Activated T-cell treated with anti-CD3 and anti-CD28 coated beads for 24 hours (primary cell): ENCODE results near the gene EFNA3.
A peak's percentile ranks its signal among the peaks of the same experiment; 100 is the strongest.

Source experiments
- DNase-seq: peaks from one replicate; pipeline ENCODE4 v3.0.0-alpha.2; 2020; ENCODE audit warnings: low read depth

The EFNA3 gene

DNA sequence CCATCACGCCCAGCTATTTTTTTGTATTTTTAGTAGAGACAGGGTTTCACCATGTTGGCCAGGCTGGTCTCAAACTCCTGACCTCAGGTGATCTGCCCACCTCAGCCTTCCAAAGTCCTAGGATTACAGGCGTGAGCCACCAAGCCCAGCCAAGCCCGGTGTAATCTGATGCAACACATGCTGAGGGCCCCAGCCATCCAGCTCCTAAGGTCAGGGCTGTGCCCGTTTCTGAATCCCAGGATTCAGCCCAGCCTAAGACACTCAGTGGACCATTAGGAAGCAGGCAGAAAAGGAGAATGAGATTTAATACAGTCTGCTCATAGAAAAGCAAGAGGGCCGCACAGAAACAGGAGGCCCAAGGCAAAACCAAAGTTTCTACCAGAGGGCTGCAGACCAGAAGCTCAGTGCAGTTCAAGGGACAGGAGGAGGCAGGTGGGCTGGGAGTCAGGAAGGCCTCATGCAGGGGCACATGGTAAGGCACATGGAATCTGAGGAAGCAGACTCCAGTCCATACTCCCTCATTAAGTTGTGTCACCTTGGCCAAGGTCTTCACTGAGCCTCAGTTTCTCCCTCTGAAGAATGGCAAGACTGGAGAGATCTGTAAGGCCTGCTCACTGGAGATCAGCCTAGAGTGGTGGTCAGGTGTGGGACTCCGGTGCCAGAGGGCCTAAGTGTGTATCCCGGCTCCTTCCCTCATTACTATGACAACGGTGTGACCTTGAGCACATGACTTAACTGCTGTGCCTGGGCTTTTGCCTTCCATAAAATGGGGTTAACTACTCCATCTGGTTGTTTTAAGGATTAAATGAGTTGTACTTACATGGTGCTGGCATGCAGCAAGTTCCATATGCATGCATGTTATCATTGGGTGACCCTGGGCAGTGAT lies 29.9 kb upstream of the EFNA3 start:
- DNase-seq = no peak

DNA sequence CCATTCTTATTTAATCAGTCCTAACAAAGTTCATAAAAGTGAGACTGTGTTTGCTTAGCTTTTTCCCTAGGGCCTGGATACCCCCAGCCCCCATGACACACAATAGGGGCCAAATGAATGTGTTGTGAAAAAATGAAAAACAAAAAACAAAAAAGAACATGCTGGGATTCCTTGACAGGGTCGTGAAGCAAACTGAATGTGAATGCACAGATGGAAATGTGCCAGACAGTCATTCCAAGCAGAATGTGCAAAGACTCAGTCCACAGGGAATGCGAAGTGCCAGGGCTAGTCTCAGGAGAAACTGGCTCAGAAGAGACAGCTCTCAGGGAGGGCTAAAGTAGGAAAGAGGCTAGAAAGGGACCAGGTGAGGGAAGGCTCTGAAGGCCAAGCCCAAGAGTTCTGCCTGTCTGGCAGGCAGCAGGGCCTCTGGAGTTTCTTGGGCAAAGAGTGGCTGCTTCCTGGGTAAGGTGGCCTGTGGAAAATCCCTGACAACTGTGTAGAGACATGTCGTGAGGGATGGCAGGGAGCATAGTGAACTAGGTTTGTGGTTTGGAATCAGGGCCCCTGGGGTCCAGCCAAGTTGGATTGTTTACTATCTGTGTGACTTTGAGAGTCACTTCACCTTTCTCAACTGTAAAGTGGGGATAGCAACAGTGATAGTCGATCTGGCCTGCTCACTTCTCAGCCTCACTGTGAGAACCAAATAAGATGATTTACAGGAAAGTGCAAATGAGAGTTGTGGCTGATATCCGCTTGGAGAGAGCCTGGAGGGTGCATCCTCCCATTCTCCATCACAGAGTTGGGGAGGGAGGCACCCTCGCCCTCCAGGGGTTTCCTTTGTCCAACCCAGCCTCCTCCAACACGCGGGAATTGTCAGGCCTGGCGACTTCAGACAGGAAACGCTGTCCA lies 28.7 kb upstream of the EFNA3 start:
- DNase-seq = no peak

- DNase-seq = peak; percentile 73
Observed at GRCh38 chr1:155050560-155051341, 27.9 kb upstream of the EFNA3 start, which contains the start of gene ADAM15. ADAM15 (plus strand) TSS chr1:155051316; CDS start chr1:155051387, 71 bp downstream.

DNA sequence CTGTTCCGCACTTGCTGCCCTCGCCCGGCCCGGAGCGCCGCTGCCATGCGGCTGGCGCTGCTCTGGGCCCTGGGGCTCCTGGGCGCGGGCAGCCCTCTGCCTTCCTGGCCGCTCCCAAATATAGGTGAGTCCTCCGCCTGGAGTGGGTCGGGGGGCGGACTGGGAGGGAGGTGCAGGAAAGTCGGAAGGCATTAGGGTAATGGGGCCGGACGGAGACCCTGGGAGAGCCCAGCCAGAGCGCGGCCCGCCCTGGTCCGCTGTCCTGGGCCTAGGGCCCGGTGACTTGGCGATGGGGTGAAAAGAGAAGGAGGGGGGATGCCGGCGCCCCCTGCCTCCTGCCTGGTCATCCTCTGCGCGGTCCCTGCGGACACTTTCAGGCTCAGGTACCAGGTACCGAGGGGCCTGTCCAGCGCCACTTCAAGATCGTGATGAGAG lies 27.3 kb upstream of the EFNA3 start:
- DNase-seq = no peak

- DNase-seq = peak; percentile 12
Observed at GRCh38 chr1:155051777-155052398, 26.7 kb upstream of the EFNA3 start.

GRCh38 chr1:155052439-155053395 lies 25.9 kb upstream of the EFNA3 start:
- DNase-seq = no peak

DNA sequence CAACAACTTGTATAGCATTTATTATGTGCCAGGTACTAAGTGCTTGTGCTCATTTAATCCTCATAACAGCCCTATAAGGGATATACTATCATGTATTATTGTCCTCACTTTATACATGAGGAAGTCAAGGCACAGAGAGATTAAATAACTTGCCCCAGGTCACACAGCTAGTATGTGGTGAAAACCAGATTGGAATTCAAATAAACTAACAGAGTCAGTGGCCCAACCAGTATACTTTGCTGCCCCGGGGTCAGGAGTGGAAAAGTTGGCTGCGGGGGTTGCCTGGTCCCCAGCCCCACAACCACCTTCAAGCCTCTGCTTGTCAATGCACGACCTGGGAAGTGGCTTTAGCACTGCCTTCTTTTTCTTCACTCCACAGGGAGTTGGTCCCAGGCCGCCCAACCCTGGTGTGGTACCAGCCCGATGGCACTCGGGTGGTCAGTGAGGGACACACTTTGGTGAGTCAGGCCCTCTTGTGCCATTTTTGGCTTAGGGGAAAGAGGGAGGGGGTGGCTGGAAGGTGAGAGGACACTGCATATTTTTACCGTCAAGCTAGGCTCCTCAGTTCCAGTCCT lies 25.0 kb upstream of the EFNA3 start:
- no peak for DNase-seq

- no peak for DNase-seq
Observed at GRCh38 chr1:155057104-155057503, 21.5 kb upstream of the EFNA3 start.

- DNase-seq = no peak
Observed at GRCh38 chr1:155057788-155058211, 20.8 kb upstream of the EFNA3 start.

DNA sequence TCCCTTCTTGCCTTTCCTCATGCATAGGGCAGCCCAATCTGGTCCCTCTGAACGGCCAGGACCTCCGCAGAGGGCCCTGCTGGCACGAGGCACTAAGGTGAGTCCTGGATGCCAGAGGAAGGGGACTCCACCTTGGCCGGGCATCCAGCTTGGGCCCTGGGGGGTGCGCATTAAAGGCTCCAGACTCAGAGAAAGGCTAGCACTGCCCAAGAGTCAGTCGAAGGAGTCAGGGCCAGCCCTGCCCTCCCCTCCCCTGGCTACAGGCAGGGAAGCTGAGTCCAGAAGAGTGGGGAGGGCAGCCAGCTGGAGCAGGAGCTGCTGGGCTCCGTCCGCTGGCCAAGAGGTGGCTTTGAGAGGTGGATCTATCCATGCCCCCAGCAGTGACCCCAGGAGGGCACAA lies 17.9 kb upstream of the EFNA3 start:
- DNase-seq = no peak

DNA sequence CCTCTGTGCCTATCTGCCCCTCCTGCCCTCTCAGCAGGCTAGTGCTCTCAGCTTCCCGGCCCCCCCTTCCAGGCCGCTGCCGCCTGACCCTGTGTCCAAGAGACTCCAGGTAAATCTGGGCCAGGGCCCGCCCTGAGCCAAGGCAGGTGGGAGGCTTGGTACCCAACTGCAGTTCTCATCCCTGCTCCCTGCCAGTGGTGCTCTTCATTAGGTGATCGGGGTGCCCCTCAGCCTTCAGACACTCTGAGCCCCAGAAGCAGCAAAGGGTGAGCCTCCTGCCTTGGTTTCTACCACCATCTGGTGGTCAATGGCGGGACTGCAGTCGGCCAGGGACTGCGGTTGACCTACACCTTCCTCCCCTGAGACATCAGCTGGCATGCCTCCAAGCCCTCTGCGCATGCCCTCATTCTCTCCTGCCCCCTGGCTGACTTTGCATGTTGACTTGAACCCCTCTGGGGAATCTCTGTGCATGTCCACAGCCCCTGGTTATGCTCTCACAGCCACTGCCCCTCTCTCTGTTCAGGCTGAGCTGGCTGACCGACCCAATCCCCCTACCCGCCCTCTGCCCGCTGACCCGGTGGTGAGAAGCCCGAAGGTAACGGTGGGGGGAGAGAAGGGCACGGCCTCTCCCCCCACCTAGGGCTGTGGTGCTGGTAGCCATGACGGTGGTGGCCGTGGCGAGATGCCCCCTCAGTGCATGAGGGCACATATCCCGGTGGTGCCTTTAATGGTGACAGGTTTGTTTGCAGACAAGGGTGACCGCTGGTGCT lies 17.1 kb upstream of the EFNA3 start:
- peak; percentile 93 for DNase-seq

DNA sequence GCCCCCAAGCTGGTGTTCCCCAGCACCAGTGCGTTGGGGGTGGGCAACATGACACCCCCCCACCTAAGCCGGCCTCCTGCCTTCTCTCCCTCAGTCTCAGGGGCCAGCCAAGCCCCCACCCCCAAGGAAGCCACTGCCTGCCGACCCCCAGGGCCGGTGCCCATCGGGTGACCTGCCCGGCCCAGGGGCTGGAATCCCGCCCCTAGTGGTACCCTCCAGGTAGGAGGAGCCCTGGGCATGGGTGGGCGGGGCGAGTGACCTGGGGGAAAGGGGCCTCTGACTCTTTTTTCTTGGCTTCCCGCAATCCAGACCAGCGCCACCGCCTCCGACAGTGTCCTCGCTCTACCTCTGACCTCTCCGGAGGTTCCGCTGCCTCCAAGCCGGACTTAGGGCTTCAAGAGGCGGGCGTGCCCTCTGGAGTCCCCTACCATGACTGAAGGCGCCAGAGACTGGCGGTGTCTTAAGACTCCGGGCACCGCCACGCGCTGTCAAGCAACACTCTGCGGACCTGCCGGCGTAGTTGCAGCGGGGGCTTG lies 16.4 kb upstream of the EFNA3 start:
- DNase-seq = no peak

GRCh38 chr1:155062702-155063411 lies 15.8 kb upstream of the EFNA3 start:
- peak; percentile 62 for DNase-seq

DNA sequence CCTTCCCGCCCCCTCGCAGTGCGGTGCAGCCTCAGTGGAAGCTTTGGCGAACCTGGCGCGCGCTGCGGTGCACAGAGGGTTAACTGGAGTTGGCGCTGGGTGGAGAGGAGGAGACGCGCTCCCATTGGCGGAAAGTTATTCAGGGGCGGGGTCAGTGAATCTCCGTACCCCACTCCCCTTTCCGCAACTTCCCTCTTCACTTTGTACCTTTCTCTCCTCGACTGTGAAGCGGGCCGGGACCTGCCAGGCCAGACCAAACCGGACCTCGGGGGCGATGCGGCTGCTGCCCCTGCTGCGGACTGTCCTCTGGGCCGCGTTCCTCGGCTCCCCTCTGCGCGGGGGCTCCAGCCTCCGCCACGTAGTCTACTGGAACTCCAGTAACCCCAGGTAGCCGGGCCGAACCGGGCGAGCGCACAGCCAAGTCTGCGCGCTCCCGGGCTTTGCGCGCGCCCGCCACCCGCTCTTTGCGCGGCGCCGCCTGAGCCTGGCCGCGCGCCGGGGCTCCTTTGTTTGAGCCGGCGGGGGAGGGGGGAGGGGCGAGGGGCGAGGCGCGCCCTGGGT lies 15.0 kb upstream of the EFNA3 start, which contains the start of gene EFNA4:
EFNA4 (plus strand) TSS at position 191 of the 561 bp plus-strand sequence; CDS start at position 275, 84 bp downstream.
- DNase-seq = peak; percentile 77

DNA sequence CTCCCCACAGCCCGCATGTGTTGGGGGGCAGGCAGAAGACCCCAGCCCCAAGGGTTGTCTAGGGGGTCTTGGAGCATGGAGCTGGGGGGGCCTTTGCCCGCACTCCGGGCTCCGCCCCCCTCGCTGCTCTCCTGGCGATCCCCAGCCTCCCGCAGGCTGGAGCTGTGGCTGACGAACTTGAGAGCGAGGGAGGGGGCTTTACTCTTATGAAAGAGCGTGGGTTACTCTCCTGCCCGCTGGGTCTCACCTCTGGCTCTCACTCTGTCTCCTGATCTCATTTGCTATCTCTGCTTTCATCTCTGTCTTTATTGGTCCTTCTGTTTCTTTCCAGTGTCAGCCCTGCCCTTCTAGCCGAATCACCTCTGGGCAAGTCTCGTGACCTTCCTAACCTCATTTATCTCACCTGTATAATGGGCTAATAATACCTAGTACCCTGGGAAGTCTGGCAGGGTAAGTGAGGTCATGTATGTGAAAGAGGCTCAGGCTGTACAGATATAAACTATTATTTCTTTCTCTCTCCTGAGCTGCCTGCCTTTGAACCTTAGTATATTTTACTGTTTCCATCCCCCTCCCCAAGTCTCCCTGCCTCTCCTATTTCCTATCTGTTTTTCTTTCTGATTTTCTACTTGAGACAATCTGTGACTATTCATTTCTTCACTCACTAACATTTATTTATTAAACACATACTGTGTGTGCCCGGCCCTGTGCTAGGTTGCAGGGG lies 14.4 kb upstream of the EFNA3 start:
- DNase-seq = no peak

GRCh38 chr1:155064832-155065429 lies 13.7 kb upstream of the EFNA3 start:
- DNase-seq = no peak

- DNase-seq = no peak
Observed at GRCh38 chr1:155066777-155067176, 11.9 kb upstream of the EFNA3 start.
